Measurements from ENCODE around the gene ROCK2.

- TF ChIP-seq CTCF (IDR thresholded peaks at IDR 0.05; ENCODE audit: poor library complexity) (no peak), EZH2phosphoT487 (IDR thresholded peaks at IDR 0.05; ENCODE audit: low read depth, severe bottlenecking, unreplicated experiment) (no peak)
These were observed 211.0 kb downstream of the ROCK2 start for GRCh38 chr2:11133238-11133935.
